GM12878 (cell line): ENCODE results near the gene PAX6.

Experiments used
- JUNB ChIP-seq: IDR thresholded peaks from 2 replicates; pipeline ENCODE4 v1.6.1; 2016; ENCODE audit warnings: antibody characterized with exemption, mild to moderate bottlenecking
- MEF2A ChIP-seq: IDR thresholded peaks from 2 replicates; pipeline ENCODE4 v1.6.1; 2011; ENCODE audit warnings: low read depth, mild to moderate bottlenecking, low read length, moderate library complexity; ENCODE audit not compliant: insufficient read depth
- TAF1 ChIP-seq: IDR thresholded peaks from 2 replicates; pipeline ENCODE4 v1.6.1; 2011; ENCODE audit warnings: mild to moderate bottlenecking, low read depth, low read length, borderline replicate concordance
- ZBED1 ChIP-seq: IDR thresholded peaks from 2 replicates; pipeline ENCODE4 v1.6.1; 2016; ENCODE audit warnings: borderline replicate concordance
- TF ChIP-seq, protein P1 (sequence below), 3 experiments: IDR thresholded peaks in 2 of 3; conservative IDR thresholded peaks in 1 of 3; 2 replicates each; pipeline ENCODE4 v1.5.1; 2011; ENCODE audit warnings: low read depth in 3 of 3, low read length in 3 of 3, mild to moderate bottlenecking in 3 of 3, control low read depth in 2 of 3, moderate library complexity in 2 of 3, inconsistent platforms in 1 of 3, mixed read lengths in 1 of 3; ENCODE audit not compliant: control insufficient read depth in 2 of 3, insufficient read depth in 1 of 3; ENCODE audit errors: extremely low read depth in 1 of 3
- TF ChIP-seq, protein P2 (sequence below): fragments of 150-350 bp; IDR thresholded peaks from 2 replicates; pipeline ENCODE4 v1.6.1; 2016; ENCODE audit warnings: low read depth, low read length

DNA sequence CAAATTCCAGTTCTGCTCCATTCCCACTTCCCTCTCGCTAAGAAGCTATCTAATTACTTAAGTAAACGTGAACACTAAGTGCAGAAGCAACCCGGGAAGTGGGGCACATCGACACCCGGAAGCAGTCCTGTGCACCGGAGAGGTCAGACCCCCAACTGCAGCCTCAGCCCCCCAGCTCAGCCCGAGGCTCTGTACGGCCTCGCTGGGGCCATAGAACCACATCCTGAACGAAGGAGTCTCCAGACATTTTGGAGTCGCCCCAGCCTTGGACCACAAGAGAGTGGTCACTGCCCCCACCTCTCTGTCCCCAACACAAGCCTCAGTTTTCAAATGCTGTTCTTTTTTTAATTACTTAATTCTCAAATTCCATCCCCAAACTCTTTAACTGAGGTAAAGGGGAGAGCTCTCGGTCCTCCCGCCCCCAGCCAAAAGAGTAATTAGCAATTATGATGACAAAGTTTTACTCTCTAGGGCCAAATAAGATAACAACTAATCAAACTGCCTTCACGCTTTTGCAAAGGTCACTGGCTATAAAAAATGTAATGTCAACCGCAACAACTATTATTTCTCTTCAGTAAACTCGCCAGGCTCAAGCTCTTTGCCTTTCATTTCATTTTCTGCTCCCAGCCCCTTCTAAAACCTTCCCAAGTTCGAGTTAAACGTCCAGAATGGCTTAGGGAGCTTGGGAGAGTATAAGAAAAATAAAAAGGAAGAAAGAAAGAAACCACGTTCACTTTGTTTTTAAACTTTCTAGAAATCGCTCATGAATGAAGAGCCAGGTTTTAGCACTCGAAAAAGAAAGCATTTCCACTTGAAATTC lies 2.2 kb downstream of the PAX6 start:
- TF ChIP-seq, protein P1, sequence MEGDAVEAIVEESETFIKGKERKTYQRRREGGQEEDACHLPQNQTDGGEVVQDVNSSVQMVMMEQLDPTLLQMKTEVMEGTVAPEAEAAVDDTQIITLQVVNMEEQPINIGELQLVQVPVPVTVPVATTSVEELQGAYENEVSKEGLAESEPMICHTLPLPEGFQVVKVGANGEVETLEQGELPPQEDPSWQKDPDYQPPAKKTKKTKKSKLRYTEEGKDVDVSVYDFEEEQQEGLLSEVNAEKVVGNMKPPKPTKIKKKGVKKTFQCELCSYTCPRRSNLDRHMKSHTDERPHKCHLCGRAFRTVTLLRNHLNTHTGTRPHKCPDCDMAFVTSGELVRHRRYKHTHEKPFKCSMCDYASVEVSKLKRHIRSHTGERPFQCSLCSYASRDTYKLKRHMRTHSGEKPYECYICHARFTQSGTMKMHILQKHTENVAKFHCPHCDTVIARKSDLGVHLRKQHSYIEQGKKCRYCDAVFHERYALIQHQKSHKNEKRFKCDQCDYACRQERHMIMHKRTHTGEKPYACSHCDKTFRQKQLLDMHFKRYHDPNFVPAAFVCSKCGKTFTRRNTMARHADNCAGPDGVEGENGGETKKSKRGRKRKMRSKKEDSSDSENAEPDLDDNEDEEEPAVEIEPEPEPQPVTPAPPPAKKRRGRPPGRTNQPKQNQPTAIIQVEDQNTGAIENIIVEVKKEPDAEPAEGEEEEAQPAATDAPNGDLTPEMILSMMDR (IDR thresholded peaks at IDR 0.05 in 2 of 3, conservative IDR thresholded peaks at IDR 0.05 in 1 of 3; ENCODE audit: control insufficient read depth in 2 of 3, extremely low read depth in 1 of 3, insufficient read depth in 1 of 3, low read depth in 3 of 3, low read length in 3 of 3) = no peak
- TF ChIP-seq MEF2A = no peak
- TF ChIP-seq TAF1 = no peak
- no peak for TF ChIP-seq ZBED1
- TF ChIP-seq JUNB = no peak
- TF ChIP-seq, protein P2, sequence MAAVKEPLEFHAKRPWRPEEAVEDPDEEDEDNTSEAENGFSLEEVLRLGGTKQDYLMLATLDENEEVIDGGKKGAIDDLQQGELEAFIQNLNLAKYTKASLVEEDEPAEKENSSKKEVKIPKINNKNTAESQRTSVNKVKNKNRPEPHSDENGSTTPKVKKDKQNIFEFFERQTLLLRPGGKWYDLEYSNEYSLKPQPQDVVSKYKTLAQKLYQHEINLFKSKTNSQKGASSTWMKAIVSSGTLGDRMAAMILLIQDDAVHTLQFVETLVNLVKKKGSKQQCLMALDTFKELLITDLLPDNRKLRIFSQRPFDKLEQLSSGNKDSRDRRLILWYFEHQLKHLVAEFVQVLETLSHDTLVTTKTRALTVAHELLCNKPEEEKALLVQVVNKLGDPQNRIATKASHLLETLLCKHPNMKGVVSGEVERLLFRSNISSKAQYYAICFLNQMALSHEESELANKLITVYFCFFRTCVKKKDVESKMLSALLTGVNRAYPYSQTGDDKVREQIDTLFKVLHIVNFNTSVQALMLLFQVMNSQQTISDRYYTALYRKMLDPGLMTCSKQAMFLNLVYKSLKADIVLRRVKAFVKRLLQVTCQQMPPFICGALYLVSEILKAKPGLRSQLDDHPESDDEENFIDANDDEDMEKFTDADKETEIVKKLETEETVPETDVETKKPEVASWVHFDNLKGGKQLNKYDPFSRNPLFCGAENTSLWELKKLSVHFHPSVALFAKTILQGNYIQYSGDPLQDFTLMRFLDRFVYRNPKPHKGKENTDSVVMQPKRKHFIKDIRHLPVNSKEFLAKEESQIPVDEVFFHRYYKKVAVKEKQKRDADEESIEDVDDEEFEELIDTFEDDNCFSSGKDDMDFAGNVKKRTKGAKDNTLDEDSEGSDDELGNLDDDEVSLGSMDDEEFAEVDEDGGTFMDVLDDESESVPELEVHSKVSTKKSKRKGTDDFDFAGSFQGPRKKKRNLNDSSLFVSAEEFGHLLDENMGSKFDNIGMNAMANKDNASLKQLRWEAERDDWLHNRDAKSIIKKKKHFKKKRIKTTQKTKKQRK = no peak
